ENCODE measurements around the gene MBTPS1.

Gene MBTPS1

GRCh38 chr16:84116720-84117493 is at the start of gene MBTPS1:
Gene MBTPS1, minus strand, starts transcription at chr16:84116942. Its CDS starts 15,159 bp downstream, at chr16:84101783.
- TF ChIP-seq, protein P1, sequence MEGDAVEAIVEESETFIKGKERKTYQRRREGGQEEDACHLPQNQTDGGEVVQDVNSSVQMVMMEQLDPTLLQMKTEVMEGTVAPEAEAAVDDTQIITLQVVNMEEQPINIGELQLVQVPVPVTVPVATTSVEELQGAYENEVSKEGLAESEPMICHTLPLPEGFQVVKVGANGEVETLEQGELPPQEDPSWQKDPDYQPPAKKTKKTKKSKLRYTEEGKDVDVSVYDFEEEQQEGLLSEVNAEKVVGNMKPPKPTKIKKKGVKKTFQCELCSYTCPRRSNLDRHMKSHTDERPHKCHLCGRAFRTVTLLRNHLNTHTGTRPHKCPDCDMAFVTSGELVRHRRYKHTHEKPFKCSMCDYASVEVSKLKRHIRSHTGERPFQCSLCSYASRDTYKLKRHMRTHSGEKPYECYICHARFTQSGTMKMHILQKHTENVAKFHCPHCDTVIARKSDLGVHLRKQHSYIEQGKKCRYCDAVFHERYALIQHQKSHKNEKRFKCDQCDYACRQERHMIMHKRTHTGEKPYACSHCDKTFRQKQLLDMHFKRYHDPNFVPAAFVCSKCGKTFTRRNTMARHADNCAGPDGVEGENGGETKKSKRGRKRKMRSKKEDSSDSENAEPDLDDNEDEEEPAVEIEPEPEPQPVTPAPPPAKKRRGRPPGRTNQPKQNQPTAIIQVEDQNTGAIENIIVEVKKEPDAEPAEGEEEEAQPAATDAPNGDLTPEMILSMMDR (IDR thresholded peaks at IDR 0.05; ENCODE audit: insufficient read depth, low read length, poor library complexity, severe bottlenecking) = no peak
- Histone ChIP-seq H3K36me3 (ENCODE audit: control insufficient read depth, insufficient read depth, low read length) (no peaks in the 10 kb centered on the region; the same call in 1 of the 2 replicates), H3K27me3 (replicated peaks; ENCODE audit: control insufficient read depth, insufficient read depth, low read length) (no peaks in the 10 kb centered on the region), H3K4me3 (replicated peaks; ENCODE audit: low read depth, low read length) (peak within 1 kb of the TSS; percentile 94)
- DNase-seq (ENCODE audit: extremely low read depth, insufficient read length) = peak; percentile 99

DNA sequence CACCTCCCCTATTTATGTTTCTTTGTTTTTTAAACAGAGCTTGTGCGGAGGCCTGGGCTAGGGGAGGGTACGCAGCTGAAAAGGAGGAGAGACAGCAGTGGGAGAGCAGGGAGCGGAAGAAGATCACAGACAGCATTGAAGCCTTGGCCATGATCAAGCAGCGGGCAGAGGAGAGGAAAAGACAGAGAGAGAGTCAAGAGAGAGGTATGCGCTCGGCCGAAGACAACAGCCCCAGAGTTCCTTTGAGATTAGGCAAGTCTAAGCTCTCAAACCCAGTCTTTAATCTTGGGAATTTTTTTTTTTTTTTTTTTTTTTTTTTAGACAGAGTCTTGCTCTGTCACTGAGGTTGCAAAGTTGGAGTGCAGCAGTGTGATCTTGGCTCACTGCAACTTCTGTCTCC is 49.0 kb upstream of the MBTPS1 start:
- Histone ChIP-seq H3K4me3 (replicated peaks; ENCODE audit: low read depth, low read length) (no peak overlapping the region), H3K27me3 (replicated peaks; ENCODE audit: control insufficient read depth, insufficient read depth, low read length) (no peaks in the 10 kb centered on the region), H3K36me3 (ENCODE audit: control insufficient read depth, insufficient read depth, low read length) (no peaks in the 10 kb centered on the region)
- TF ChIP-seq, protein P1 (IDR thresholded peaks at IDR 0.05; ENCODE audit: insufficient read depth, low read length, poor library complexity, severe bottlenecking) = no peak
- DNase-seq (ENCODE audit: extremely low read depth, insufficient read length) = no peak

DNA sequence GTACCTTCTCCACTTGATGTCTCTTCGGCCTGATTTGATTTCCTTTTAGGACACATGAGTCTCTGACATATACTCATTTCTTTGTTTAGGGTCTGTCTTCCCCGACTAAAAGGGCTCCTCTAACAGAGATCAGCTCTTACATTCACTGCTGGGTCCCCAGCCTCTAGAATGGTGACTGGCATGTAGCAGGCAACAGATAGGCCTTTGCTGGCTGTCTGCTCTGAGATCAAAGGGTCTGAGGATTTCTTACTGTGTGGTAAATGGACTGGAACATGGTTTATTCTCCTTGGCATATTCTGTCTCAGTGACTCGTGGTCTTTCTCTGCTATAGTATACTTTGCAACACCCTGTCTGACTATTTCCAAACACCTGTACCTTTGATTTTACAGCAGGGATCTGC is 45.1 kb upstream of the MBTPS1 start:
- Histone ChIP-seq H3K27me3 (replicated peaks; ENCODE audit: control insufficient read depth, insufficient read depth, low read length) (no peaks in the 10 kb centered on the region; the same call in 1 of the 2 replicates), H3K36me3 (ENCODE audit: control insufficient read depth, insufficient read depth, low read length) (no peaks in the 10 kb centered on the region), H3K4me3 (replicated peaks; ENCODE audit: low read depth, low read length) (no peak overlapping the region)
- DNase-seq (ENCODE audit: extremely low read depth, insufficient read length) = no peak
- TF ChIP-seq, protein P1 (IDR thresholded peaks at IDR 0.05; ENCODE audit: insufficient read depth, low read length, poor library complexity, severe bottlenecking) = no peak

DNA sequence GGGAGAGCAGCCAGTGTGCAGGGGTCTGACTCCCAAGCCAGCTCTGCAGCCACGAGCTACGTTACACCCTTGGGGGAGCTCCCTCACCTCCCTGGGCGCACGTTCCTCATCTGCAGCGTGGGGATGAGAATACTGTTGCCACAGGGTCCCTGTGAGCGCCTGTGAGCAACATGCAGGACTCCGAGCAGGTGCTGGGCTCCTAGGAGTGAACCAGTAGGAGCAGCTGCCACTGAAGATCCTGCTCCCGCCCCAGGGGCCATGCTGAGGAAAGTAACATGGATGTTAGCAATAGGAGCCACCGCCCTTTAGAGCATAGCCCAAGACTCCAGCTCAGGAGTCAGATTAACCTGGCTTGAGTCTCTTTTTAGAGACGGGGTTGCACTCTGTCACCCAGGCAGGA is 44.3 kb upstream of the MBTPS1 start:
- TF ChIP-seq, protein P1 (IDR thresholded peaks at IDR 0.05; ENCODE audit: insufficient read depth, low read length, poor library complexity, severe bottlenecking) = no peak
- Histone ChIP-seq H3K36me3 (ENCODE audit: control insufficient read depth, insufficient read depth, low read length) (no peaks in the 10 kb centered on the region), H3K4me3 (replicated peaks; ENCODE audit: low read depth, low read length) (no peak overlapping the region), H3K27me3 (replicated peaks; ENCODE audit: control insufficient read depth, insufficient read depth, low read length) (no peaks in the 10 kb centered on the region; the same call in 1 of the 2 replicates)
- DNase-seq (ENCODE audit: extremely low read depth, insufficient read length) = no peak

GRCh38 chr16:84159800-84160199 is 43.1 kb upstream of the MBTPS1 start:
- TF ChIP-seq, protein P1 (IDR thresholded peaks at IDR 0.05; ENCODE audit: insufficient read depth, low read length, poor library complexity, severe bottlenecking) = no peak
- DNase-seq (ENCODE audit: extremely low read depth, insufficient read length) = no peak

More at GRCh38 chr16:84159800-84160199, 43.1 kb upstream of the MBTPS1 start:
- no peaks in the 10 kb centered on the region; the same call in none of the 2 replicates for H3K27me3 ChIP-seq (replicated peaks; ENCODE audit: control insufficient read depth, insufficient read depth, low read length)
- no peaks in the 10 kb centered on the region for H3K36me3 ChIP-seq (ENCODE audit: control insufficient read depth, insufficient read depth, low read length)
- no peak overlapping the region for H3K4me3 ChIP-seq (replicated peaks; ENCODE audit: low read depth, low read length)
